ENCODE data around the gene LCE1D. TPM values are rescaled to one million over a fixed set of nuclear protein-coding genes. Genes with fewer than 3 reads are reported as not detected.

Gene LCE1D
- polyA plus RNA-seq, 1 experiment: not detected

GRCh38 chr1:152757747-152758146 is 38.8 kb upstream of the LCE1D start, which contains the start of gene KPRP:
TSS of gene KPRP (plus strand) at chr1:152758025. CDS start at chr1:152759589, 1,564 bp downstream.
- no peak for TF ChIP-seq CTCF (IDR thresholded peaks at IDR 0.05; ENCODE audit: insufficient read depth, low read depth, low read length)
- no peaks in the 10 kb centered on the region for H3K27me3 ChIP-seq (ENCODE audit: control insufficient read depth, insufficient read depth, low read length)
- DNase-seq (ENCODE audit: low read depth): no peak
- POLR2A ChIA-PET: no interaction called here
- H3K36me3 ChIP-seq (ENCODE audit: control insufficient read depth, insufficient read depth, low read length): no peaks in the 10 kb centered on the region
- no peak within 1 kb of the TSS for H3K4me3 ChIP-seq (ENCODE audit: low read depth, low read length)
- CTCF ChIA-PET: interaction anchor here (0.8 to 1.2 kb wide), 2 partner anchors 9 to 36 kb away, joined by 3 read pairs; no protein-coding TSS in a partner anchor

- H3K27me3 ChIP-seq (ENCODE audit: control insufficient read depth, insufficient read depth, low read length): no peaks in the 10 kb centered on the region
- TF ChIP-seq CTCF (IDR thresholded peaks at IDR 0.05; ENCODE audit: insufficient read depth, low read depth, low read length): no peak
- POLR2A ChIA-PET: no interaction called here
- no peaks in the 10 kb centered on the region for H3K36me3 ChIP-seq (ENCODE audit: control insufficient read depth, insufficient read depth, low read length)
- DNase-seq (ENCODE audit: low read depth): no peak
- CTCF ChIA-PET: interaction anchor here (1.2 kb wide), 1 partner anchor 8 kb away, joined by 3 read pairs; no protein-coding TSS in a partner anchor
- no peak overlapping the region for H3K4me3 ChIP-seq (ENCODE audit: low read depth, low read length)
Observed at GRCh38 chr1:152758636-152759035, 37.9 kb upstream of the LCE1D start.

GRCh38 chr1:152759453-152760173 is 36.9 kb upstream of the LCE1D start:
- CTCF ChIA-PET: no interaction called here
- DNase-seq (ENCODE audit: low read depth): no peak
- Histone ChIP-seq H3K4me3 (ENCODE audit: low read depth, low read length) (no peak overlapping the region), H3K36me3 (ENCODE audit: control insufficient read depth, insufficient read depth, low read length) (no peaks in the 10 kb centered on the region), H3K27me3 (ENCODE audit: control insufficient read depth, insufficient read depth, low read length) (no peaks in the 10 kb centered on the region)
- POLR2A ChIA-PET: no interaction called here
- no peak for TF ChIP-seq CTCF (IDR thresholded peaks at IDR 0.05; ENCODE audit: insufficient read depth, low read depth, low read length)

GRCh38 chr1:152760551-152761190 is 35.9 kb upstream of the LCE1D start:
- no peak for DNase-seq (ENCODE audit: low read depth)
- Histone ChIP-seq H3K27me3 (ENCODE audit: control insufficient read depth, insufficient read depth, low read length) (no peaks in the 10 kb centered on the region), H3K4me3 (ENCODE audit: low read depth, low read length) (no peak overlapping the region), H3K36me3 (ENCODE audit: control insufficient read depth, insufficient read depth, low read length) (no peaks in the 10 kb centered on the region)
- no peak for TF ChIP-seq CTCF (IDR thresholded peaks at IDR 0.05; ENCODE audit: insufficient read depth, low read depth, low read length)
- ChIA-PET POLR2A (no interaction called here), CTCF (no interaction called here)

GRCh38 chr1:152761609-152762213 is 34.8 kb upstream of the LCE1D start:
- no peaks in the 10 kb centered on the region for H3K27me3 ChIP-seq (ENCODE audit: control insufficient read depth, insufficient read depth, low read length)
- DNase-seq (ENCODE audit: low read depth): no peak
- CTCF ChIA-PET: interaction anchor here (0.5 kb wide), 1 partner anchor 301 kb away, joined by 3 read pairs; no protein-coding TSS in a partner anchor
- POLR2A ChIA-PET: no interaction called here
- no peak for TF ChIP-seq CTCF (IDR thresholded peaks at IDR 0.05; ENCODE audit: insufficient read depth, low read depth, low read length)
- H3K4me3 ChIP-seq (ENCODE audit: low read depth, low read length): no peak overlapping the region
- H3K36me3 ChIP-seq (ENCODE audit: control insufficient read depth, insufficient read depth, low read length): no peaks in the 10 kb centered on the region

Data from BJ (cell line).